ENCODE data around the gene FEV.
A peak's percentile ranks its signal among the peaks of the same experiment; 100 is the strongest.

The FEV gene

GRCh38 chr2:218979846-218980734 lies 4.9 kb downstream of the FEV start:
- DNase-seq (ENCODE audit: low spot score): peak; percentile 89

GRCh38 chr2:218975060-218975777 lies 9.8 kb downstream of the FEV start:
- in situ Hi-C loops (cut with MboI; ENCODE audit: low pct_unique_long_range_greater_than_20kb, low sequenced_read_pairs, unreplicated experiment): loop anchor here (10.0 kb wide), 1 partner anchor 110 kb away; no protein-coding TSS in a partner anchor
- no peak for TF ChIP-seq CTCF (IDR thresholded peaks at IDR 0.05; ENCODE audit: extremely low read depth, insufficient read depth, missing control alignments)
- DNase-seq (ENCODE audit: low spot score): no peak

More at GRCh38 chr2:218979846-218980734, 4.9 kb downstream of the FEV start:
- TF ChIP-seq CTCF (IDR thresholded peaks at IDR 0.05; ENCODE audit: extremely low read depth, insufficient read depth, missing control alignments): peak; percentile 96
- in situ Hi-C loops (cut with MboI; ENCODE audit: low pct_unique_long_range_greater_than_20kb, low sequenced_read_pairs, unreplicated experiment): loop anchor here (10.0 kb wide), 1 partner anchor 115 kb away; no protein-coding TSS in a partner anchor

- in situ Hi-C loops (cut with MboI; ENCODE audit: low pct_unique_long_range_greater_than_20kb, low sequenced_read_pairs, unreplicated experiment): loop anchor here (10.0 kb wide), 1 partner anchor 106 kb away; no protein-coding TSS in a partner anchor
- DNase-seq (ENCODE audit: low spot score): no peak
- TF ChIP-seq CTCF (IDR thresholded peaks at IDR 0.05; ENCODE audit: extremely low read depth, insufficient read depth, missing control alignments): no peak
Measured at GRCh38 chr2:218970894-218971293, 14.1 kb downstream of the FEV start.

GRCh38 chr2:218964041-218964771 lies 20.8 kb downstream of the FEV start:
- no peak for DNase-seq (ENCODE audit: low spot score)
- in situ Hi-C loops (cut with MboI; ENCODE audit: low pct_unique_long_range_greater_than_20kb, low sequenced_read_pairs, unreplicated experiment): no loop called here
- no peak for TF ChIP-seq CTCF (IDR thresholded peaks at IDR 0.05; ENCODE audit: extremely low read depth, insufficient read depth, missing control alignments)

GRCh38 chr2:218963601-218964000 lies 21.4 kb downstream of the FEV start:
- in situ Hi-C loops (cut with MboI; ENCODE audit: low pct_unique_long_range_greater_than_20kb, low sequenced_read_pairs, unreplicated experiment): no loop called here
- DNase-seq (ENCODE audit: low spot score): no peak
- no peak for TF ChIP-seq CTCF (IDR thresholded peaks at IDR 0.05; ENCODE audit: extremely low read depth, insufficient read depth, missing control alignments)

GRCh38 chr2:218962859-218963492 lies 22.0 kb downstream of the FEV start:
- TF ChIP-seq CTCF (IDR thresholded peaks at IDR 0.05; ENCODE audit: extremely low read depth, insufficient read depth, missing control alignments): no peak
- DNase-seq (ENCODE audit: low spot score): peak; percentile 62
- in situ Hi-C loops (cut with MboI; ENCODE audit: low pct_unique_long_range_greater_than_20kb, low sequenced_read_pairs, unreplicated experiment): no loop called here
